NCI-H146 treated with DMSO at 0.1 percent for 48 hours (cell line): ENCODE measurements around the gene ROPN1L.
"Not testable (repeated sequence)": the region's sequence is repeated elsewhere in the genome, so short reads cannot be mapped to it uniquely, and the experiment has no call there.

Experiments used
- DNase-seq: peaks from one replicate; lab custom pipeline; 2025; ENCODE audit not compliant: unreplicated experiment; lab: John Stamatoyannopoulos, UW

The ROPN1L gene

DNA sequence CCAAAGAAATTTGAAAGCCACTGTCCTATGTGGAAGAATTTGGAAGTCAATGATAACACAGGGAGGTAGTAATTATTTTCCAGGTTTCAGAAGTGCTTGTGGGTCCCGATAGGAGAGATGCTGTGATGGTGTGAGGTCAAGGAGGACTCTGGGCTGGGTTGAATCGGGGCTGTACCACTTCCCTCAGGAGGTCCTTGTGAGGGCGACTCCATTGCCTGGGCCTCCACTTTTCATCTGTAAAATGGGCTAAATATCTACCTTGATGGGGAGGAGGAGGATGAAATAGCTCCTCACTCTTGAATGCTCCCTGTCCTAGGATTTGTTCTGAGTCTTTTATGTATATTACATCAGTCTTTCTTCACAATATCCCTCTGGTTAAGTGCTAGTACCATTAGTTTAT lies 59.0 kb downstream of the ROPN1L start:
- DNase-seq: no peak

DNA sequence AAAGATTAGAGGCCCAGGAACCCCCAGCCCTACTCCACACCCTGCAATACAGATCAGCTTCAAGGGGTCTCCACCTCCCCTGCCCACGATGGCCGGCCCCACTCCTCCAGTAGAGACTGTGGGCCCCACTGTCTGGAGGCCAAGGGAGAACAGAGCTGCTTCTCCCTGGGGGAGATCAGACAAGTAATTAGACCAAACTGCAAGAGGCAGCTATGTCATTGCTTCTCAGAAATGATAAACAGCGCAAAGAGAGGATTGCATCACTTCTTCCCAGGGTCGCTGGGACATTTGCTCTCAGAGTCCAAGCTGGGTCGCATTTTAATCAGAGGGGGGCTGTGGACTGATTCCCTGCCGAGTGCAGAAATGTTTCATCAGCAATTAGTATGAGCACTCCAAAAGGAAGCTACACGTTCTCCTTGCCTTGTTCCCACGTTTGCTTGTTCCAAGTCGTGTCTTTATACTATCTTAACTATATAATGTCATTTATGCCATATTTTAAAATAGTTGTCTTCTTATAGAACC lies 59.9 kb downstream of the ROPN1L start:
- no peak for DNase-seq

DNA sequence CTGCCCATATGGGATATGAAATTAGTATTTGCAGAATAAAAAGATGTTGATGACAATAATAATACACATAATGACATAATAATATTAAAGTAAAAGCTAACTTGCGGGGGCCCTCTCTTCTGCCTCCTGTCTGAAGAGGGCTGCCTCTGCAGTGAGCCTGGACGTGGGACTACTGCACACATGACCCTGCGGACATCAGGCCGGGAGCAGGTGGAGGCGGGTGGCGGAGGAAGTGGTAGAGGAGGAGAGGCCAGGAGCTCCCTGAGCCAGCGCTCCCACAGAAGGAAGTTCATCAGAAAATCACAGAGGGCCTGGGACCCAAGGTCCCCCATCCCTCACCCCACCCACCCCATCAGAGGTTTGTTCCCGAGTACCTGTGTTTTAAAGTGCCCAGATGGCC lies 60.5 kb downstream of the ROPN1L start:
- no peak for DNase-seq

DNA sequence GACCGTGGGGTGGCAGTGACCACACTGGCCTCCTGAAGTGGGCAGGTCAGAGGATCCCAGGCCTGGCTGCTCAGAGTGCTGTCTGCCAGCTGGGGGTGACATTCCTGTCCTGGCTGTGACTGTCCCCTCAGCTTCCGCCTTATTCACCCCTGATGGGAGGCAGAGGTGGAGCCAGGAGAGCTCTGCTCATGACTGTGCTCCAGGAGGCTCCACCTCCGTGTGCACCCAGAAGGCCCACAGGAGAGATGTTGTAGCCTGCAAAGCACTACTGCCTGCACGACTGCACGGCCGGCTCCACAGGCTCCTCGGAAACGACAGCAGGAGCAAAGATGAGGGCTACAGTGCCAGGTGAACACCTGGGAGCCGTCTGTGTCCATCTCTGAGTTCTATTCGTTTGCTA lies 60.9 kb downstream of the ROPN1L start:
- DNase-seq: no peak

DNA sequence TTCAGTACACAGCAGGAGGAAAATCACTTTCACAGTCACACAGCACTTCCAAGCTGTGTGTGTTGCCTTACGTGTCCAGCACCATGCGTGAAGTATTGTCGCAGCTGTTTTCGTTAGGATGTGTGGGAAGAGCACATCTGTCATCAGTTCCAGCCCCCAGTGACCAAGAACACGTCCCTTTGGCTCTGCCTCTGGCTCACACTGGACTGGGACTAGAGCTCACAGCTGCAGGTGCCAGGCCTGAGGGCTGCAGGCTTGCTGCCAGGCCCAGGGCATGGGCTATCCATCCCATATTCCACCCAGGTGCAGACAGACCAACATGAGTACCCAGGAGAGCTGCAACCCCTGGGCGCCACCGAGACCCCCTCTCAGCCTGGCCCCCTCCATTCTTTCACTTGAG lies 61.6 kb downstream of the ROPN1L start:
- DNase-seq: no peak

DNA sequence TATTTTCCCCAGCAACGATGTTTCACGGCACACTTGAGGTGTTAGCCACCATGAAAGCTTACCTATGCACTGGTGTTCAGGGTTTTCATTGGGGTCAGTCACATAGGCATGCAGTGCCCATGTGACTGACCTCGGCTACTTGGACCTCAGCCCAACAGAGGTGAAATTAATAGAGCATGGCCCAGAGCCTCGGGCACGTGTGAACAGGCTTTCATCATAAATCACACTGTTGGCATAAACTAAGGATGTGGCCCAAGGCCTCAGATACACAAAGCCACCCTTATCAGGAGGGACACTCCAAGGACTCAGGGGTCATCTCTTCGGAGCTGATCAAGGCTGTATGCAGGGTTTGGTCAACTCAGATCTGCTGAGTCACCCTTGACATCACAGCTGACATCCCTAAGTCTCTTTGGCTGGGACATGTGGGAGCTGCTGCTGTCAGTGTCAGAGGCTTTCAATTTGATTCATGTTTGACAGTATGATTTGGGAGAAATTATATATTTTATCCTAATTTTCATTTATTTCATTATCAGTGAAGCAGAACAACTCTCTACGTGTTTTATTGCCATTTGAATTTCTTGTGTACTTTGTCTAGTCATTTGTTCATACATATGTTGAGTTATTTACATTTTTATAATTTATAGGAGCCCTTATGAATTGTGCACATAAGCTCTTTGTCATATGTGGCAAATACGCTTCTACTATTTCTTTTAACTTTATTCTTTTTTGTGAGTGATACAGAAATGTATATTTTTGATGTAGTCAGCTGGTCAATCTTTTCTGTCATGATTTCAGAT lies 62.5 kb downstream of the ROPN1L start:
- DNase-seq: no peak

DNA sequence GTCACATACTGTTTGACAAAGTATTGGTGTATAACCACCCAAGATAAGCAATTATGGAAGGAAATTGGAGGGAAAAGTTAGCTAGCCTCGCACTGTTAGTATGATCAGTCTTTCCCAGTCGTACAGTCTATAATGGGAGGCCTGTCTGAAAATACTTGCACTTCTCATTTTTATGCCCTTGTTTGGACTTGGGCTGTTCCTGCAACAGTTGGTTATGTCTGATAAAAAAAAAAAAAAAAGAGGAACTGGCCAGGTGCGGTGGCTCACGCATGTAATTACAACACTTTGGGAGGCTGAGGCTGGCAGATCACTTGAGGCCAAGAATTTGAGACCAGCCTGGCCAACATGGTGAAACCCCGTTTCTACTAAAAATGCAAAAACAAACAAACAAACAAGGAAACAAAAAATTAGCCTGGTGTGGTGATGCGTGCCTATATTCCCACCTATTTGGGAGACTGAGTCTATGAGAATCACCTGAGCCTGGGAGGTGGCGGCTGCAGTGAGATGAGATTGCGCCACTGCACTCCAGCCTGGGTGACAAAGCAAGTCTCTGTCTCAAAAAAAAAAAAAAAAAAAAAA lies 63.9 kb downstream of the ROPN1L start:
- DNase-seq: no peak

DNA sequence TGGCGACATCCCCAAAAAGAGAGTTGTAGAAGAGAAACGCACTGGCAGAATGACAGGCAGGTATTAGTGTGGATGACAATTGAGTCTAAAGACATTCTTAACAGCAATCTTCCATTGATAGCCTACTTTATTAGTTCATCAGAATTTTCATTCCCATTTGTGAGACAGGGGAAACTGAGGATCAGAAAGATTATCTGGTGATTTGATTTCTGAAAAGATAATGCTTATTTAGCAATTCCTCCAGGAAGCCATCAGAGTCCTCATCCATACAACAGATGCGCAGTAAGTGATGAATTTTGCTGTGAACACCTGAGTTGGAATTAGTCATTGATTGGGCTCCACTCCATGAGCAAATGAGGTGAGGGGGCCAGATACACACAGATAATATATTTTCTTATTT lies 64.9 kb downstream of the ROPN1L start:
- DNase-seq: no peak

DNA sequence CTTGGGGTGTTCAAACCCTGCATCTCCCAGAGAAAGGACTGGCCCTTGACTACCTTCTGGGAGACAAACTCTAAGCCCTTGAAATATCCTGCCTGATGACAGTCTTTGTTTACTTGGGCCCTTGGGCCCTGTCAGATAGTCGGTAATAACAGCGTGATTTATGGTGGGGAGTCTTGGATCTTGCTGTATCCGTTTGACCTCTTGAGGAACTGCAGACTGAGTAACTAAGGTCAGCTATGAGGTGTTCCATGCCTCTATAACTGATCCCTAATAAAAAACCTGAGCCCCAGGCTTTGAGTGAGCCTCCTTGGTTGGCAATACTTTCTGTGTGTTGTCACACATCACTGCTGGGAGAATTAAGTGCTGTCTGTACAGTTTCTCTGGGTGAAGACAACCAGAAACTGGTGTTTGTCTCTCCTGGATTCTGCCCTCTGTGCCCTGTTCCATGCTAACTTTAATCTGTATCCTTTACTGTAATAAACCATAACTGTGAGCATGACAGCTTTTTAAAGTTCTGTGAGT lies 66.0 kb downstream of the ROPN1L start:
- DNase-seq: no peak

DNA sequence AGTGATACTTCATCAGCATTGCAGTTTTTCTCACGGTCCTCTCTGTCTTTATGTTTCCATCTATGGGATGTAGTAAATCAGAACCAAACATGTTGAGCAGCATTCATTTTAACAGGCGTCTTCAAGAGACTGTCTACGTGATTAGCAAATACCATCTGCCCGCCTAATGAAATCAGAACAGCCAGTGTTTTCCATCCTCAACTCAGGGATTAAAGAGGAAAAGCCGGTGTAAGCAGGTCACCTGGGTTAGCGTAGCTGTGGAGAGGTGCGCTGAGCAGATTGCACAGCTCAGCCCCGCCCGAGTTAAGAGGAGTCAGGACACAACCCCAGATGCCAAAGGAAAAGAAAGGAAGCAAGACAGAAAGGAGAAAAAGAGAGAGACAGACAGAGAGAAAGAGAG lies 67.9 kb downstream of the ROPN1L start:
- DNase-seq: no peak

DNA sequence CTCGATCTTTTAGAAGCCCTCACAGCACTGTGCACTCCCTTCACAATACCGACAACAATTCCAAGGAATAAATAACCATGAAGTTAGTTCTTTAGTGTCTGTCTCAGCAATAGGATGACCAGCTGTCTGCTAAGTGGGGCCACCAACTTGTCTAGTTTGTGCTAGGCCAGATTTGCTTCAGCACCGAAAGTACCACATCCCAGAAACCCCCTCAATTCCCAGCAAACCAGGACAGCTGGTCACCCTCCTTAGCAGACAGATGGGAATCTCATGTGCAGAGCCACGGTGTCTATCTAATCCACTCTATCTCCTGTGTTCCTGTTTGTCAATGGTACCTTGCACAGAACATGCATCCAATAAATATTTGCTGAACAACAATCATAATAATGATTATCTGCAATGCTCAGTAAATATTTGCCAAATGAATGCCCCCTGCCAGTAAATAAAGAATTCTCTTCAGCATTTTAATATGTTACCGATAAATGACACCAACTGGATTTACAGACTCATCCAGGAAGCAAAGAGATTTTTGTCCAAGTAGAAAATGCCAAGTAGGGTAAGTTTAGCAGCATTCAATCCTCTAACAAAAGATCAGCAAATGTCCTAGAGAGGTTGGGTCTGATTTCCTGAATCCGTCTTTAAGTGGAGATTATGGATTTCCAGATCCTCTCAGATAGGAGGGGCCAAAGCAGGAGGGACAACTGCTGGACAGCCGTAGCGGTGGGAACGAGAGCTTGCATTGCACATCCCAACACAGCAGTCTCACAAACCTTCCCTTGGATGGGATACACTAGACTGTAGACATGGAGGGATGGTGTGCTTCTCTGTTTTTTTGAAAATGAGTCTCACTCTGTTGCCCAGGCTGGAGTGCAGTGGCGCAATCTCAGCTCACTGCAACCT lies 70.3 kb downstream of the ROPN1L start:
- DNase-seq: no peak

DNA sequence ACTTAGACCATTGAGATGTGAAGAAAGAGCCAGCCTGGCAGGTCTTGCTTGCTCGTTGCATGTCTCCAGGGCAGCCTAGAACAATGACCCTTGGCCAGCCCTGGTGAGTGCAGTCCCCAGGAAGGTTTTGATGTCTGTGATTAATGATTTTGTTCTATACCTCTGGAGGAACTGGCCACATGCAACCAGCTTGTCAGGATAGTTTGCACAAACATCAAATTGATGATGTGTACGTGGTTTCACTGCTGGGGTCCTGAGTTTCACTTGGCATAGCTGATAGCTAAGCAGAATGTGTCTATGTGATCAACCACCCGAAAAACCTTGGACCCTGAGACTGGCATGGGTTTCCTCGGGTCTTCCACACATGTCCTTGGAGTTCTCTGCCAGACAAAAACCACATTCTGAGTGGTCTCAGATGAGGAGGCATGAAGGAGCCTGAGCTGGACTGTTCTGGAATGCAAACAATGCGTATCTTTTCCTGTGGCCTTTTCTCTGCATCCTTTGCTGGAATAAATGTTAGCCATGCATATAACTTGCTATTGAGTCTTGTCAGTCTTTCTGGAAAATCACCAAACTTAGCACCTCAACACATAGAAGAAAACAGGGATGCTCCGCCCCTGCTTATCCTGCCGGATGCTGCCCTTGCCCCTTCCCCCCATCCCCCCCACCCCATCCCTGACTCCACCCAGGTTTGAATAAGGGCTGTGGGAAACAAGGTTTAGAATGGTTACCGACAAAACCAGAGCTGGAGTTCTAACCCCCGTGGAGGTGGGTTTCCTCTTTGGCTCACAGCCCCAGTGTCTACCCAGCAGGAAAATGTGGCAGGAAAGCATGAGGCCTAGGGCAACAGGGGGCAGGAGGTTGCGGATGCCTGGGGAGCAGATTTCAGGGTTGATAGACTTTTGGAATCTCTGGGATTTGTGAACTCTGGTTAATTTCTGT lies 72.1 kb downstream of the ROPN1L start:
- DNase-seq: no peak

DNA sequence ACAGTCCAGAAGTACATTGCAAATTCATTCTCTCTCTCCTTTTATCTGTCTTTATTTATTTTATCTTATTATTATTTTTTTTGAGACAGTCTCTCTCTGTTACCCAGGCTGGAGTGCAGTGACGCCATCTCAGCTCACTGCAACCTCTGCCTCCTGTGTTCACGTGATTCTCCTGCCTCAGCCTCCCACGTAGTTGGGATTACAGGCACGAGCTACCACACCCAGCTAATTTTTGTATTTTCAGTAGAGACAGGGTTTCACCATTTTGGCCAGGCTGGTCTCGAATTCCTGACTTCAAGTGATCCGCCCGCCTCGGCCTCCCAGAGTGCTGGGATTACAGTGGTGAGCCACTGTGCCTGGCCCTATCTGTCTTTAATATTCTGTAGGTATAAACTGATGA lies 72.9 kb downstream of the ROPN1L start:
- DNase-seq: not testable (repeated sequence)
